HG02885 (cell line): ENCODE results near the gene DLGAP1.

ENCODE experiments used
- ATAC-seq: cut with Tn5 transposase; IDR thresholded peaks from one replicate; pipeline ENCODE4 v1.9.1; 2021; ENCODE audit warnings: mild to moderate bottlenecking; ENCODE audit not compliant: unreplicated experiment, poor library complexity

Gene DLGAP1

GRCh38 chr18:3452750-3453539 lies 1002.2 kb downstream of the DLGAP1 start:
- no peak for ATAC-seq

GRCh38 chr18:3451989-3452749 lies 1002.9 kb downstream of the DLGAP1 start:
- ATAC-seq, result no peak

GRCh38 chr18:3451183-3451988 lies 1003.7 kb downstream of the DLGAP1 start:
- no peak for ATAC-seq

- no peak for ATAC-seq
Measured at GRCh38 chr18:3450799-3451182, 1004.3 kb downstream of the DLGAP1 start.

- ATAC-seq, result no peak
Measured at GRCh38 chr18:3450012-3450798, 1004.9 kb downstream of the DLGAP1 start, which contains the start of gene TGIF1. TSS of gene TGIF1 (plus strand) at chr18:3450172. CDS start at chr18:3450490, 318 bp downstream.

GRCh38 chr18:3449512-3450011 lies 1005.5 kb downstream of the DLGAP1 start:
- peak; percentile 16 for ATAC-seq

GRCh38 chr18:3448838-3449511 lies 1006.1 kb downstream of the DLGAP1 start:
- ATAC-seq, result peak; percentile 57

DNA sequence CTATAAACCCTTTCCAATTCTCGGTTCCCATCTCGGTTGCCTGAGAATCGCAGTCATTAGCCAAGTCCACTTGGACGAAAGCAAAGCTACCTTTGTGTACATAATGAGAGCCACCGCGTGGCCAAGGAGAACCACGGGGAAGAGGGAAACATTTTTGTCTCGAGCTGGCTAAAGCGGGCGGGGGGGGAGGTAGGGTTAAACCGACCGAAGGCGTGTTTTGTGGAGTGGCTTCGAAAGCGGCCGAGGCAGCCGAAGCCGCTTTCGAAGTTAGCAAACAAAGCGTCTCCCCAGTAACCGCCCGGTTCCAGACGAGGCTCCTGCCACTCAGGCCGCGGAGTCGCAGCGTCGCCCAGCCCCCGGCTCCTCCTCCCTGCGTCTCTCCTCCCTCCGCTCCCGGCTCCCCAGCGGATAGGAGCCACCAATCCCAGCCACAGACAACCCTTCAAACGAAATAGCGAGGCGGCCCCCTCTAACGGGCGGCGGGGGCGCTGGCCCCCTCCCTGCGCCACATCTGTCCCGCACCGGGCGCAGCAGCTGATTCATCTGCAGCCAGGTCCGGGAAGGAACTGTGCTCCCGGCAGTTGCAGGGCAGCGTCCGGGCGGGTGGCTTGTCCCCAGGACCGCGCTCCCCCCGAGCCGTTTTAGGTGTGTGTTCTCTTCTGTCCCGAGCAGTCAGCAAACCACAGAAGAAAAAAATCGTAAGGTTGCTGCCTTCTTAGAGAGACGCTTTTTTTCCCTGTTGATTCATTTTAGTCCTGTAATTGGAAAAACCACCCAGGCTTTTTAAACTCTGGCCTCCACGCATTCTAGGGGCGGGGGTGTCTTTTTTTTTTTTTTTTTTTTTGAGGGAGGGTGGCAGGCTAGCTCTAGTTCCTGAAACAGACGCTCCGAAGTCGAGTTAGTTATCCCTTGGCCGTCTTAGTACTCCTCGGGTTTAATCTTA lies 1006.9 kb downstream of the DLGAP1 start:
- peak; percentile 74 for ATAC-seq

GRCh38 chr18:3447068-3447894 lies 1007.8 kb downstream of the DLGAP1 start:
- no peak for ATAC-seq
